GM12892 (cell line): ENCODE measurements around the gene TBATA.

ENCODE experiments used
- POLR2A ChIP-seq: IDR thresholded peaks from 2 replicates; pipeline ENCODE4 v1.6.1; 2011; ENCODE audit warnings: low read depth, low read length, control low read depth
- POLR2AphosphoS5 ChIP-seq: IDR thresholded peaks from 2 replicates; pipeline ENCODE4 v1.6.1; 2011; ENCODE audit warnings: low read depth, low read length, control low read depth
- TAF1 ChIP-seq: IDR thresholded peaks from 2 replicates; pipeline ENCODE4 v1.6.1; 2011; ENCODE audit warnings: low read depth, mild to moderate bottlenecking, control low read depth, low read length, borderline replicate concordance

GRCh38 chr10:70829543-70829942, 44.4 kb upstream of the TBATA start:
- TF ChIP-seq POLR2AphosphoS5 (no peak), POLR2A (no peak), TAF1 (no peak)
